SK-N-SH (cell line): ENCODE data around the gene SNX9. TPM values are rescaled to one million over a fixed set of nuclear protein-coding genes. Genes with fewer than 3 reads are reported as not detected.

ENCODE experiments used
- CTCF ChIA-PET: fragments of 300-600, 350-600 bp; formaldehyde crosslinking; extraction: SDS; loops from one replicate; lab custom pipeline; 2021; lab: Yijun Ruan, JAX
- POLR2A ChIA-PET: fragments of 350-600 bp; sonication (Branson Sonifier 250); formaldehyde crosslinking; extraction: SDS; loops from one replicate; lab custom pipeline; 2020; ENCODE audit warnings: antibody characterized with exemption, inconsistent platforms; lab: Yijun Ruan, JAX
- DNase-seq: peaks from one replicate; pipeline ENCODE4 v3.0.0; 2012
- H2AFZ ChIP-seq: fragments of 200-600 bp; sonication (generic); 2 replicates; pipeline ENCODE4 v1.8.1; 2016; ENCODE audit warnings: antibody characterized with exemption, mild to moderate bottlenecking, low read depth
- H3F3A ChIP-seq: fragments of 200-600 bp; sonication (generic); replicated peaks from 2 replicates; pipeline ENCODE3; 2016; ENCODE audit warnings: antibody characterized with exemption, mild to moderate bottlenecking; ENCODE audit not compliant: insufficient read depth
- H3K27ac ChIP-seq, 2 experiments: fragments of 200-500 bp in 1 of 2; fragments of 200-600 bp in 1 of 2; sonication (Bioruptor generic) in 1 of 2; sonication (generic), shearing (Covaris generic) in 1 of 2; 2 replicates each; pipeline versions ENCODE4 v1.5.1 to v1.6.1; 2014 to 2016; ENCODE audit warnings: low read depth in 2 of 2, inconsistent platforms in 1 of 2, low read length in 1 of 2, mild to moderate bottlenecking in 1 of 2, mixed read lengths in 1 of 2
- H3K27me3 ChIP-seq: fragments of 200-600 bp; sonication (generic), shearing (Covaris generic); 2 replicates; pipeline ENCODE4 v1.6.1; 2016; ENCODE audit warnings: mixed run types; ENCODE audit not compliant: insufficient read depth
- H3K36me3 ChIP-seq, 2 experiments: fragments of 200-500 bp in 1 of 2; fragments of 200-600 bp in 1 of 2; sonication (Bioruptor generic) in 1 of 2; sonication (generic) in 1 of 2; replicated peaks in 1 of 2; 2 replicates each; pipeline versions ENCODE3 to v1.5.1; 2014 to 2016; ENCODE audit warnings: low read length in 1 of 2, mild to moderate bottlenecking in 1 of 2; ENCODE audit not compliant: insufficient read depth in 2 of 2, control insufficient read depth in 1 of 2
- H3K4me1 ChIP-seq, 2 experiments: fragments of 200-500 bp in 1 of 2; fragments of 200-600 bp in 1 of 2; sonication (Bioruptor generic) in 1 of 2; sonication (generic), shearing (Covaris generic) in 1 of 2; 2 replicates each; pipeline versions ENCODE4 v1.5.1 to v1.6.1; 2014 to 2016; ENCODE audit warnings: low read depth in 1 of 2, low read length in 1 of 2, mixed run types in 1 of 2; ENCODE audit not compliant: insufficient read depth in 2 of 2, control insufficient read depth in 1 of 2
- H3K4me2 ChIP-seq: fragments of 200-600 bp; sonication (generic), shearing (Covaris generic); 2 replicates; pipeline ENCODE4 v1.6.1; 2017; ENCODE audit warnings: mixed run types
- H3K4me3 ChIP-seq, 2 experiments: fragments of 200-500 bp in 1 of 2; fragments of 200-600 bp in 1 of 2; sonication (Bioruptor generic) in 1 of 2; sonication (generic), shearing (Covaris generic) in 1 of 2; 2 replicates each; pipeline versions ENCODE4 v1.5.1 to v1.8.1; 2014 to 2016; ENCODE audit warnings: low read depth in 2 of 2, inconsistent platforms in 1 of 2, low read length in 1 of 2, mild to moderate bottlenecking in 1 of 2, mixed read lengths in 1 of 2, moderate library complexity in 1 of 2
- H3K79me2 ChIP-seq: fragments of 200-600 bp; sonication (generic); 2 replicates; pipeline ENCODE4 v1.8.1; 2017; ENCODE audit warnings: mild to moderate bottlenecking; ENCODE audit not compliant: insufficient read depth
- H3K9ac ChIP-seq: fragments of 200-600 bp; sonication (generic); 2 replicates; pipeline ENCODE4 v1.6.1; 2017; ENCODE audit warnings: mixed run types
- H3K9me2 ChIP-seq: fragments of 200-600 bp; sonication (generic); 2 replicates; pipeline ENCODE4 v1.6.1; 2017; ENCODE audit warnings: mixed run types
- H3K9me3 ChIP-seq: fragments of 200-600 bp; sonication (generic); 2 replicates; pipeline ENCODE4 v1.6.1; 2017; ENCODE audit warnings: mixed run types, mild to moderate bottlenecking, moderate library complexity
- H4K20me1 ChIP-seq: fragments of 200-600 bp; sonication (generic); 2 replicates; pipeline ENCODE4 v1.6.1; 2017; ENCODE audit warnings: mild to moderate bottlenecking, mixed run types; ENCODE audit not compliant: insufficient read depth
- CTCF ChIP-seq: fragments of 200-600 bp; sonication (generic); IDR thresholded peaks from 2 replicates; pipeline ENCODE4 v1.6.1; 2017; ENCODE audit warnings: antibody characterized with exemption, mild to moderate bottlenecking, moderate library complexity
- EZH2phosphoT487 ChIP-seq: fragments of 200-600 bp; sonication (generic); IDR thresholded peaks from 2 replicates; pipeline ENCODE4 v1.6.1; 2017; ENCODE audit warnings: low read depth, mixed run types, mild to moderate bottlenecking, antibody characterized with exemption, moderate library complexity, borderline replicate concordance
- FOSL2 ChIP-seq: IDR thresholded peaks from 2 replicates; pipeline ENCODE4 v1.4.0; 2012; ENCODE audit warnings: low read depth, mild to moderate bottlenecking, moderate library complexity, borderline replicate concordance
- FOXJ3 ChIP-seq: sonication (generic); formaldehyde crosslinking; IDR thresholded peaks from 2 replicates; pipeline ENCODE4 v1.5.1; 2020; ENCODE audit warnings: mild to moderate bottlenecking, missing genetic modification reagents
- FOXM1 ChIP-seq: IDR thresholded peaks from 2 replicates; pipeline ENCODE4 v1.4.0; 2012; ENCODE audit warnings: low read depth, mild to moderate bottlenecking
- GATA2 ChIP-seq: sonication (generic); formaldehyde crosslinking; IDR thresholded peaks from 2 replicates; pipeline ENCODE4 v1.5.0; 2020; ENCODE audit warnings: mild to moderate bottlenecking, missing genetic modification reagents
- JUND ChIP-seq: IDR thresholded peaks from 2 replicates; pipeline ENCODE4 v1.4.0; 2012
- MEF2A ChIP-seq: IDR thresholded peaks from 2 replicates; pipeline ENCODE4 v1.4.0; 2012; ENCODE audit warnings: low read depth, borderline replicate concordance
- NFIC ChIP-seq: IDR thresholded peaks from 2 replicates; pipeline ENCODE4 v1.4.0; 2012; ENCODE audit warnings: borderline replicate concordance
- PBX3 ChIP-seq: IDR thresholded peaks from 2 replicates; pipeline ENCODE4; 2012
- POLR2AphosphoS5 ChIP-seq: IDR thresholded peaks from 2 replicates; pipeline ENCODE4 v1.6.1; 2012; ENCODE audit warnings: low read depth, low read length
- RCOR1 ChIP-seq: fragments of 150-350 bp; IDR thresholded peaks from 2 replicates; pipeline ENCODE4 v1.6.1; 2017; ENCODE audit warnings: antibody characterized with exemption, low read length
- REST ChIP-seq: IDR thresholded peaks from 2 replicates; pipeline ENCODE4 v1.6.1; 2012; ENCODE audit warnings: mild to moderate bottlenecking, low read depth, low read length, moderate library complexity
- RFX5 ChIP-seq: IDR thresholded peaks from 2 replicates; pipeline ENCODE4 v1.6.1; 2012; ENCODE audit warnings: mild to moderate bottlenecking, improper control_type of control experiment, low read length
- RXRA ChIP-seq: IDR thresholded peaks from 2 replicates; pipeline ENCODE4 v1.4.0; 2012; ENCODE audit warnings: low read depth, mild to moderate bottlenecking, borderline replicate concordance
- SIN3A ChIP-seq: IDR thresholded peaks from 2 replicates; pipeline ENCODE4 v1.6.1; 2012; ENCODE audit warnings: low read depth, mild to moderate bottlenecking, low read length, moderate library complexity, borderline replicate concordance
- SMC3 ChIP-seq: IDR thresholded peaks from 2 replicates; pipeline ENCODE4 v1.6.1; 2012; ENCODE audit warnings: low read depth, low read length, improper control_type of control experiment
- TCF12 ChIP-seq: IDR thresholded peaks from 2 replicates; pipeline ENCODE4 v1.4.0; 2012
- TEAD4 ChIP-seq: IDR thresholded peaks from 2 replicates; pipeline ENCODE4 v1.4.0; 2012; ENCODE audit warnings: mild to moderate bottlenecking, borderline replicate concordance; ENCODE audit not compliant: insufficient read depth
- WGBS: methylation state at CpG from one replicate; pipeline ENCODE4 v1.1.6; 2017; ENCODE audit warnings: low lambda C conversion rate; 5-methylcytosine and 5-hydroxymethylcytosine counted together
- polyA plus RNA-seq, 3 experiments: library from polyadenylated mRNA; depleted of rRNA; stranded (reverse); fragments of >200 nt; gene quantifications; 2 replicates each; pipeline ENCODE4 v1.2.3, GENCODE V29; 2012
- TF ChIP-seq, protein P1 (sequence below): IDR thresholded peaks from 2 replicates; pipeline ENCODE4 v1.4.0; 2012; ENCODE audit warnings: low read depth, borderline replicate concordance

The SNX9 gene
- polyA plus RNA-seq, 1 of the 3 experiments (the other 2 are of a cell fraction), result 31.6 TPM

- no peak for TF ChIP-seq PBX3
- TF ChIP-seq REST, result no peak
Observed at GRCh38 chr6:157806131-157806855, 16.8 kb upstream of the SNX9 start (continued).

- 87% methylated on average over 3 of the region's 3 CpGs for WGBS
- DNase-seq, result no peak
- Histone ChIP-seq H2AFZ (no peak overlapping the region), H3K27me3 (no peaks in the 10 kb centered on the region), H3K9me2 (no peaks in the 10 kb centered on the region), H3K9me3 (no peaks in the 10 kb centered on the region), H3F3A (no peaks in the 10 kb centered on the region), H3K4me2 (no peak overlapping the region), H3K9ac (no peak overlapping the region), H4K20me1 (no peaks in the 10 kb centered on the region), H3K79me2 (no peaks in the 10 kb centered on the region), H3K27ac (no peak overlapping the region), H3K4me1 (no peaks in the 10 kb centered on the region), H3K36me3 (no peaks in the 10 kb centered on the region), H3K4me3 (no peak overlapping the region)
- no peak for TF ChIP-seq SIN3A
- no peak for TF ChIP-seq JUND
- TF ChIP-seq RCOR1, result no peak
- no peak for TF ChIP-seq GATA2 (CRISPR knock-in tag)
- TF ChIP-seq SMC3, result no peak
- TF ChIP-seq FOXM1, result no peak
- TF ChIP-seq NFIC, result no peak
- TF ChIP-seq RXRA, result no peak
- no peak for TF ChIP-seq TCF12
- TF ChIP-seq FOSL2, result no peak
- no peak for TF ChIP-seq CTCF
- no peak for TF ChIP-seq EZH2phosphoT487
- TF ChIP-seq, protein P1, sequence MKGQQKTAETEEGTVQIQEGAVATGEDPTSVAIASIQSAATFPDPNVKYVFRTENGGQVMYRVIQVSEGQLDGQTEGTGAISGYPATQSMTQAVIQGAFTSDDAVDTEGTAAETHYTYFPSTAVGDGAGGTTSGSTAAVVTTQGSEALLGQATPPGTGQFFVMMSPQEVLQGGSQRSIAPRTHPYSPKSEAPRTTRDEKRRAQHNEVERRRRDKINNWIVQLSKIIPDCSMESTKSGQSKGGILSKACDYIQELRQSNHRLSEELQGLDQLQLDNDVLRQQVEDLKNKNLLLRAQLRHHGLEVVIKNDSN, result no peak
- TF ChIP-seq RFX5, result no peak
- TF ChIP-seq REST, result no peak
- no peak for TF ChIP-seq MEF2A
- TF ChIP-seq TEAD4, result no peak
- no peak for TF ChIP-seq FOXJ3 (CRISPR knock-in tag)
- TF ChIP-seq POLR2AphosphoS5, result no peak
- ChIA-PET CTCF (interaction anchor here (1.0 kb wide), 1 partner anchor 50 kb away, joined by 3 read pairs; no protein-coding TSS in a partner anchor), POLR2A (no interaction called here)
Observed at GRCh38 chr6:157806856-157807215, 16.2 kb upstream of the SNX9 start.
